ENCODE measurements around the gene TTLL11. TPM values are rescaled to one million over a fixed set of nuclear protein-coding genes. Genes with fewer than 3 reads are reported as not detected.

The TTLL11 gene
- total and polyA plus RNA-seq, 3 experiments from 2014 or later = 4.0 to 6.2 (median 4.5) TPM

DNA sequence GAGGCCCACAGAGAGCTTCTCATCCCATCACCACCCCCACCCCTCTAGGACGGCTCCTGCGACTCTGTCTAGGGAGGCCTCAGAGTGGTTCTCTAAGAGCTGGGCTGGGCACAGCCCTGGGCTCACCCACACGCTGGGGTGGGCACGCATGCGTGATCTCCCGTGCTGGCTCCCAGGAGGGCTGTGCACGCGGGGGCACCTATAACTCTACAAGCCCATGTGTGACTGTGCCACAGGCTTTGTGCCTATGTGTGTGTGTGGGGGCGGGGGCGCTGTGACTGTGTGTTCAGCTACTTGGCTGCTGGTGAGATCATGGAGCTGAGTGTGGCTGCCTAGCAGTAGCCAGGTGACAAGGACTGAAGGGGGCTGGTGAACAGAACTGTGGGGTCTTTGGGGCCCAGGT lies 34.3 kb upstream of the TTLL11 start:
- Histone ChIP-seq H3K4me3 (ENCODE audit: low read length) (no peak overlapping the region), H3K27me3 (ENCODE audit: insufficient read depth, low read length, poor library complexity, severe bottlenecking) (peaks cover 15% of the 10 kb centered on the region), H3K27ac (ENCODE audit: low read depth, low read length) (no peak overlapping the region), H3K9me3 (ENCODE audit: low read length) (no peaks in the 10 kb centered on the region), H3K36me3 (ENCODE audit: insufficient read depth, low read length) (no peaks in the 10 kb centered on the region), H3K4me1 (ENCODE audit: insufficient read depth, low read length) (peaks cover 5% of the 10 kb centered on the region)
- H3K27me3 Mint-ChIP-seq = peaks cover 29 to 47% of the 10 kb centered on the region in 2 donors
- peaks cover 21 to 41% (median 22%) of the 10 kb centered on the region in 3 donors for H3K4me1 Mint-ChIP-seq
- ChIA-PET POLR2A (no interaction called here), CTCF (interaction anchor here (1.0 to 9.9 kb wide), 3 partner anchors 26 to 222 kb away, joined by 3 to 166 read pairs (median 4); no protein-coding TSS in a partner anchor)
- peaks cover 0 to 2% (median 0%) of the 10 kb centered on the region in 3 donors for H3K36me3 Mint-ChIP-seq
- no peaks in the 10 kb centered on the region for H3K9me3 Mint-ChIP-seq
- DNase-seq = no peak
- peak overlapping the region in 3 of 7 donors; percentile 22 to 83 (median 28) for H3K4me3 Mint-ChIP-seq
- H3K27ac Mint-ChIP-seq = peak overlapping the region in 2 of 8 donors; percentile 64 to 78

DNA sequence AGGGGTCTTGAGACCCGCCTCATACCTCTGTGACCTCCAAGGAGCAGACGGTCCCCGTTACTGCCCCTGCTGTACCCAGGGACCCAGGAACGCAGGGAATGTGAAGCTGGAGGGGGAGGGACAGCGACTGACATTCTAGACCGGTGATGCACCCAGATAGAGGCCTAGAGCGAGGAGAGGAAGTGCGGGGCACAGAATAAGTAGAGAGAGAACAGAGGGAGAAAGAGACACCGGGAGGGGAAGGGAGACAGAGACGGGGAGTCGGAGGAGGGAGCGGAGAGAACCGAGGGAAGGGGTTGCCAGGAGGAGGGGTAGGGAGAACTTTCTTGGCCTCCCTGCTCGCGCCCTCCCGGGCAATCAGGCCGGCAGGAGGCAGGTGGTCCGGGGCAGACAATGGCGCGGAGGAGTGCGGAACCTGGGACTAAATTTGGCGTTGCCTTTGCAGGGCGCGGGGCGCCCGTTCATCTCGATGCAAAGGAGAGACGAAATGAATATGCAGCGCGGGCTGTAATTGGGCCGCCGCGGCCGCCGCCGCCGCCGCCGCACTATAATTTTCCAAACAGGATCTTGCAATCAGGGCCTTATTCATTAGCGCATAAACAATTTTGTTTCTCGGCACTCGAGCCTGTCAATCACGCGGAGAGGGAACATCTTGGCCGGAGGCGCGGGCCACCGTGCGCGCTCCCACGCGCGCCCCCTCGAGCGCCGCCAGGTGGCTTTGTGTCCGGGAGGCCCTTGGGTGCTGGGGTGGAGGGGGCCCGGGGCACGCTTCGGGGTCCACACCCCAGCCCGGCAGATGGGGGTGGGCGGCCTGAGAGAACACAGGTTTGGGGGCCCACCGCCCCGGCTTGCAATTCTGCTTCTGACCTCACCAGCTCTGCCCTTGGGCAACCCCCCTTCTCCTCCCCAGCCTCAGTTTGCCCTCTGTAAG lies 33.5 kb upstream of the TTLL11 start:
- Mint-ChIP-seq H3K27me3 (peaks cover 30 to 44% of the 10 kb centered on the region in 2 donors), H3K27ac (peak overlapping the region in 2 of 8 donors; percentile 52 to 88)
- no peak for DNase-seq

DNA sequence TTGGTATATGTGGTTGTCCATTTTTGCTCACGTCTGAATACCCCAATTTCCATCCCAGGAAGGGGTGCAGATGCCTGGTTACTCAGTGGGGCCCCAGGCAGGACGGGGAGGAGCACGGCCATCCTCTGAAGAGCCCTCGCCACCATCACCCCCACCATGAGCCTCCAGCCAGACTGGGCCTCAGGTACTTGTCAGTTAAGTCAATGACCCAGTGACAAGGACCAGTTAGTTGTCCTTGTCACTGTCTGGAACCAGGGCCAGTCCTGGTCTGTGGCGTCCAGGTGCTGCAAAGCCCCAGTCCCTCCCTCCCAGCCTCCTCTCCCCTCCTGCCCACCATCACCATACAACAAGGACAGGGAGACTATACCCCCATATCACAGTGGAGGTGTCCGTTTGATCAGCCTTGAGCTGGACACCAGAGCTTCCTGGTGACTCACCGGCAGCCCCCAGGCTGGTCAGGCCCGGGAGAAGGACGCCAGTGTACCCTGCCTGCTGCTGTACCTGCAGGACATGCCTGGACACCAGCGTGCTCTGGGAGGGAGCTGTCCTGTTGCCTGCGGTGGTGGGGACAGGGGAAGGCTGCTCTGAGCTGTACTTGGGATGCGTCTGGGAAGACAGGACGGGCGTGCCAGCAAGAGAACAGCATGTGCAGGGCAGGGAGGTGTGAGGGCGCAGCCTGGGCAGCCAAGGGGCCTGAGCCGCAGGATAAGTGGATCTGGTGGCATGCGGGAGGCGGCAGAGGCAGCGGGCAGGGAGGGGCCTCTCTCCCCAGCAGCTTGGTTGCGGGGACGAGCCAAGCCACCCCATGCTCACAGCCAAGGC lies 32.6 kb upstream of the TTLL11 start:
- POLR2A ChIA-PET = no interaction called here
- H3K27me3 ChIP-seq (ENCODE audit: insufficient read depth, low read length, poor library complexity, severe bottlenecking) = peaks cover 15% of the 10 kb centered on the region

More for the DNA sequence above, 33.5 kb upstream of the TTLL11 start:
- H3K9me3 Mint-ChIP-seq = no peaks in the 10 kb centered on the region
- H3K36me3 Mint-ChIP-seq = peaks cover 0 to 2% (median 0%) of the 10 kb centered on the region in 3 donors
- CTCF ChIA-PET = interaction anchor here (0.6 to 9.9 kb wide), 6 partner anchors 18 to 222 kb away, joined by 3 to 166 read pairs (median 4); no protein-coding TSS in a partner anchor
- peaks cover 21 to 41% (median 22%) of the 10 kb centered on the region in 3 donors for H3K4me1 Mint-ChIP-seq
- peak overlapping the region; percentile 37 to 83 (median 59) for H3K4me3 Mint-ChIP-seq
- no peak overlapping the region for H3K27ac ChIP-seq (ENCODE audit: low read depth, low read length)
- peaks cover 15% of the 10 kb centered on the region for H3K27me3 ChIP-seq (ENCODE audit: insufficient read depth, low read length, poor library complexity, severe bottlenecking)
- peaks cover 5% of the 10 kb centered on the region for H3K4me1 ChIP-seq (ENCODE audit: insufficient read depth, low read length)
- no peaks in the 10 kb centered on the region for H3K9me3 ChIP-seq (ENCODE audit: low read length)
- POLR2A ChIA-PET = no interaction called here
- peak overlapping the region; percentile 26 for H3K4me3 ChIP-seq (ENCODE audit: low read length)
- H3K36me3 ChIP-seq (ENCODE audit: insufficient read depth, low read length) = no peaks in the 10 kb centered on the region

DNA sequence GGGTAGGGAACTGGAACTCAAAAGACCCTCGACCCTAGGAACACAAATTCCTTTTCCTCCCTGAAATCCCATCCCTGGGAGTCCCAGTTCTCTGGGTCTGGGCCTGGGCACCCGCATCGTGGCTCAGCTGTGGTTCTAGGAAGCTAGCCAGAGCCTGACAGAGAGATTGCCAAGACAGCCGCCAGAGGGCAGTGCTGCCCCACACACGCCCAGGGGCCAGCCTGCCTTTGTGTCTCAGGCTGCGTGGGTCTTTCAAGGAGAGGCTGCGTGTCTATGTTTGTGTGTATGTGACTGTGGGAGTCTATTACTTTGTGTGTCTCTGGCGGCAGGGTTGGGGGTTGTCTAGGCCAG lies 32.0 kb upstream of the TTLL11 start:
- peaks cover 5% of the 10 kb centered on the region for H3K4me1 ChIP-seq (ENCODE audit: insufficient read depth, low read length)
- ChIA-PET POLR2A (no interaction called here), CTCF (interaction anchor here (0.7 to 9.9 kb wide), 23 partner anchors 9 to 692 kb away, joined by 3 to 166 read pairs (median 4); partner anchors contain the start of genes MORN5 and NDUFA8)
- H3K27ac ChIP-seq (ENCODE audit: low read depth, low read length) = no peak overlapping the region
- H3K4me3 Mint-ChIP-seq = peak overlapping the region in 5 of 7 donors; percentile 6 to 67 (median 65)
- peak overlapping the region in 2 of 8 donors; percentile 2 to 77 for H3K27ac Mint-ChIP-seq
- peaks cover 0 to 2% (median 0%) of the 10 kb centered on the region in 3 donors for H3K36me3 Mint-ChIP-seq
- H3K27me3 Mint-ChIP-seq = peaks cover 30 to 44% of the 10 kb centered on the region in 2 donors
- H3K9me3 Mint-ChIP-seq = no peaks in the 10 kb centered on the region
- H3K9me3 ChIP-seq (ENCODE audit: low read length) = no peaks in the 10 kb centered on the region
- peaks cover 15% of the 10 kb centered on the region for H3K27me3 ChIP-seq (ENCODE audit: insufficient read depth, low read length, poor library complexity, severe bottlenecking)
- peak; percentile 60 to 80 (median 66) for DNase-seq
- peaks cover 21 to 41% (median 22%) of the 10 kb centered on the region in 3 donors for H3K4me1 Mint-ChIP-seq
- no peak overlapping the region for H3K4me3 ChIP-seq (ENCODE audit: low read length)
- H3K36me3 ChIP-seq (ENCODE audit: insufficient read depth, low read length) = no peaks in the 10 kb centered on the region

More for the DNA sequence above, 32.6 kb upstream of the TTLL11 start:
- Mint-ChIP-seq H3K36me3 (peaks cover 0 to 2% (median 0%) of the 10 kb centered on the region in 3 donors), H3K9me3 (no peaks in the 10 kb centered on the region), H3K4me1 (peaks cover 21 to 41% (median 22%) of the 10 kb centered on the region in 3 donors), H3K4me3 (peak overlapping the region in 5 of 7 donors; percentile 37 to 66 (median 59)), H3K27me3 (peaks cover 30 to 44% of the 10 kb centered on the region in 2 donors), H3K27ac (peak overlapping the region in 1 of 8 donors; percentile 77)
- no peak overlapping the region for H3K27ac ChIP-seq (ENCODE audit: low read depth, low read length)
- no peak for DNase-seq
- H3K4me1 ChIP-seq (ENCODE audit: insufficient read depth, low read length) = peaks cover 5% of the 10 kb centered on the region
- CTCF ChIA-PET = interaction anchor here (0.6 to 9.9 kb wide), 20 partner anchors 8 to 691 kb away, joined by 3 to 166 read pairs (median 4); partner anchors contain the start of genes MORN5 and NDUFA8
- no peak overlapping the region for H3K4me3 ChIP-seq (ENCODE audit: low read length)
- no peaks in the 10 kb centered on the region for H3K36me3 ChIP-seq (ENCODE audit: insufficient read depth, low read length)
- no peaks in the 10 kb centered on the region for H3K9me3 ChIP-seq (ENCODE audit: low read length)

DNA sequence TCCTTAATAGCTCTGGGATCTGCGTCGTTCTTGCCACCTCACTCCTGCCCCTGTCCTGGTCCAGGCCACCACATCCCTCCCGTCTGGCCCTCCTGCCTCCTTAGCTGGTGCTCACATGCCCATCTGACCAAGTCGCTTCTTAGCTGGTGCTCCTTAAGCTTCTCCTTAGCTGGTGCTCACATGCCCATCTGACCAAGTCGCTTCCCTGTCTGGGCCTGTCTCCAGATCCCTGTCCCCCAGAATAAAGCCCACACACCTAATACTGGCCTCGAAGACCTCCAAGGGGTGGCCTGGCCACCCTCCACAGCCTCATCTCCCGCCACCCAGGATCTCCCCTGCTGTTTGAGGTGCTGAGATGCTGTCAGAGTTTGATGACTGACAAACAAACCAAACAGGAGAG lies 31.4 kb upstream of the TTLL11 start:
- Histone ChIP-seq H3K36me3 (ENCODE audit: insufficient read depth, low read length) (no peaks in the 10 kb centered on the region), H3K4me1 (ENCODE audit: insufficient read depth, low read length) (peaks cover 5% of the 10 kb centered on the region), H3K4me3 (ENCODE audit: low read length) (no peak overlapping the region), H3K27me3 (ENCODE audit: insufficient read depth, low read length, poor library complexity, severe bottlenecking) (peaks cover 15% of the 10 kb centered on the region), H3K27ac (ENCODE audit: low read depth, low read length) (no peak overlapping the region), H3K9me3 (ENCODE audit: low read length) (no peaks in the 10 kb centered on the region)
- DNase-seq = no peak
- no peak overlapping the region for H3K4me3 Mint-ChIP-seq
- H3K4me1 Mint-ChIP-seq = peaks cover 21 to 41% (median 22%) of the 10 kb centered on the region in 3 donors
- CTCF ChIA-PET = interaction anchor here (0.7 to 9.9 kb wide), 24 partner anchors 9 to 692 kb away, joined by 3 to 166 read pairs (median 4); partner anchors contain the start of genes MORN5 and NDUFA8
- POLR2A ChIA-PET = no interaction called here
- H3K27me3 Mint-ChIP-seq = peaks cover 30 to 44% of the 10 kb centered on the region in 2 donors
- H3K9me3 Mint-ChIP-seq = no peaks in the 10 kb centered on the region
- H3K27ac Mint-ChIP-seq = no peak overlapping the region
- peaks cover 0 to 2% (median 0%) of the 10 kb centered on the region in 3 donors for H3K36me3 Mint-ChIP-seq

DNA sequence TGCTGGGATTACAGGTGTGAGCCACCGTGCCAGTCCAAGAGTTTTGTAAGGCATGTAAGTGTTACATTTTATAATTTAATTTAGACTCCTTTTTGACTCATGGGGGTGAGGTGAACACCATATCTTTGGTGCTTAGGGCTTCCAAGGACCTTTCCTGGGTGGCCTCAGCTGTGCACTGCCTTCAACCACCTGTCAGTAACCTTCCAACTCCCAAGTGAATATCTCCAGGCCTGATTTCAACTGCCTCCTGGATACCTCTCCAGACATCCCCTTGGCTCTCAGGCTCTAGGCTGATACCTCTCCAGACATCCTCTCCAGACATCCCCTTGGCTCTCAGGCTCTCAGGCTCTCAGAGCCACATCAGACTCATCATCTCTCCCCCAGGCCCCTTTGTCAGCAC lies 30.9 kb upstream of the TTLL11 start:
- POLR2A ChIA-PET = no interaction called here
- Mint-ChIP-seq H3K4me1 (peaks cover 21 to 37% (median 22%) of the 10 kb centered on the region in 3 donors), H3K4me3 (no peak overlapping the region)

DNA sequence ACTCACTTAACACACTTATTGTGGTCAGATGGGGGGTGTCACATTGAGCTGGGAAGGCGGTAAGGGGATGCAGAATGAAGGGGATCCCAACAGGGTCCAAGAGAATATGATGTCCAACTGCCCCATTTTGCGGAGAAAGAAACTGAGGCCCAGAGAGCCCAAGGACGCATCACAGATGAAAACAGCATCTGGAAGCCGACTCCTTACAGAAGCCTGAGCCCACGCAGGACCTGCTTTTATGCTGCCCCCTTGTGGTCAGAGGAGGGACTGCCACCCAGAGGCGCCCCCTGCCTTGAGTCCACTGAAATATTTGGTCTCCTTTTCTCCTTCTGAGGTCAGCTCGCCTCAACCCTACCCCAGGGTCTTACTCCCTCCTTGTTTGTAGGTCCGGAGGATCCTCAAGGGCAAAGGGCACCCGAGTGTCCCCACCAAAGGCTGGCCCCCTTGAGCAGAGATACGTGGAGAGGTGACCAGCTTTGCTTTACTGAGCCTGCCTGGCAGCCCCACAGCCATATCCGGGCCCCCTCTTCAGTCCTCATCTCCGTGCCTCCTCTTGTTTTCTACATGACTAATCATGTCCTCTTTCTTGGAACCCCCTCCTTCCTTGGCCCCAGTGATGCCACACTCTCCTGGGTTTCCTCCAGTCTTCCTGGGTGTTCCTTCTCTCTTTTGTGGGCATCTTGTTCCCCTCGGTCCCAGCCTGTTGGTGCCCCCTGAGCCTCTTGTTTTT lies 30.0 kb upstream of the TTLL11 start:
- H3K27me3 Mint-ChIP-seq = peaks cover 30 to 39% of the 10 kb centered on the region in 2 donors

More for the DNA sequence above, 30.9 kb upstream of the TTLL11 start:
- Mint-ChIP-seq H3K27me3 (peaks cover 30 to 40% of the 10 kb centered on the region in 2 donors), H3K27ac (no peak overlapping the region), H3K9me3 (no peaks in the 10 kb centered on the region), H3K36me3 (peaks cover 0 to 2% (median 0%) of the 10 kb centered on the region in 3 donors)
- CTCF ChIA-PET = interaction anchor here (1.0 to 9.9 kb wide), 10 partner anchors 9 to 687 kb away, joined by 3 to 166 read pairs (median 6); partner anchors contain the start of genes MORN5 and NDUFA8
- peaks cover 5% of the 10 kb centered on the region for H3K4me1 ChIP-seq (ENCODE audit: insufficient read depth, low read length)
- H3K4me3 ChIP-seq (ENCODE audit: low read length) = no peak overlapping the region
- no peak for DNase-seq
- H3K27me3 ChIP-seq (ENCODE audit: insufficient read depth, low read length, poor library complexity, severe bottlenecking) = peaks cover 15% of the 10 kb centered on the region
- H3K36me3 ChIP-seq (ENCODE audit: insufficient read depth, low read length) = no peaks in the 10 kb centered on the region
- no peak overlapping the region for H3K27ac ChIP-seq (ENCODE audit: low read depth, low read length)
- H3K9me3 ChIP-seq (ENCODE audit: low read length) = no peaks in the 10 kb centered on the region

More for the DNA sequence above, 30.0 kb upstream of the TTLL11 start:
- Histone ChIP-seq H3K36me3 (ENCODE audit: insufficient read depth, low read length) (no peaks in the 10 kb centered on the region), H3K27me3 (ENCODE audit: insufficient read depth, low read length, poor library complexity, severe bottlenecking) (peaks cover 15% of the 10 kb centered on the region), H3K27ac (ENCODE audit: low read depth, low read length) (no peak overlapping the region), H3K9me3 (ENCODE audit: low read length) (no peaks in the 10 kb centered on the region), H3K4me1 (ENCODE audit: insufficient read depth, low read length) (peaks cover 5% of the 10 kb centered on the region), H3K4me3 (ENCODE audit: low read length) (no peak overlapping the region)
- Mint-ChIP-seq H3K4me1 (peaks cover 21 to 32% (median 22%) of the 10 kb centered on the region in 3 donors), H3K27ac (no peak overlapping the region), H3K9me3 (no peaks in the 10 kb centered on the region), H3K36me3 (peaks cover 0 to 2% (median 0%) of the 10 kb centered on the region in 3 donors), H3K4me3 (no peak overlapping the region)
- ChIA-PET POLR2A (no interaction called here), CTCF (interaction anchor here (0.6 to 9.9 kb wide), 9 partner anchors 10 to 688 kb away, joined by 3 to 166 read pairs (median 4); no protein-coding TSS in a partner anchor)
- peak; percentile 54 to 79 (median 62) for DNase-seq
